ENCODE measurements around the gene SYT12.

Gene SYT12

DNA sequence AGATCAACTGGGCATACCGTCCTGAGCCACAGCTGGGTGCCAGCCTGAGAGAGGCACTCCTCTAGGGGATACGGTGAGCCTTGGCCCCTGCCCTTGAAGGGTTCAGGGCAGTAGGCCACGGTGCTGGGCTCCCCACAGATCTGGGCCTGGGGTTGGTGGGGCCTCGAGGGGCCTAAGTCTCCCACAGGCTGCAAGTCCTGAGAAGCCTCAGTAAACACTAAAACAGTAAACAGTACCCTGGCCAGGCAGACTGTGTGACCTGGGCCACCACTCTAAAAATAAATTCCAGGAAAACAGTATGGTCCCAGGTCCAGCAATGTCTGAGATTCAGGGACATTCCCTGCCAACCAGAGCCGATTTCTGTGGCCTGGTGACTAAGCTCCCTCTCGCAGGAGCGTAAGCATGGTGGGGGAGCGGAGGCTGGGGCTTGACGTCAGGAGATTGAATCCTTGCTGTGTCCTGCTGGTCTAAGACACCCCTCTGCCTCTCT, 31.5 kb downstream of the SYT12 start:
- no peaks in the 10 kb centered on the region for H3K36me3 ChIP-seq (ENCODE audit: control insufficient read depth, insufficient read depth, low read length)
- H3K4me3 ChIP-seq (ENCODE audit: insufficient read depth, low read depth, low read length, poor library complexity, severe bottlenecking): no peak overlapping the region
- no peaks in the 10 kb centered on the region for H3K9me3 ChIP-seq (ENCODE audit: control insufficient read depth, low read length)
- no peak for DNase-seq
- H3K27ac ChIP-seq (ENCODE audit: insufficient read depth, low read length, poor library complexity, severe bottlenecking): no peak overlapping the region
- H3K27me3 ChIP-seq (replicated peaks; ENCODE audit: control insufficient read depth, insufficient read depth, low read length, poor library complexity, severe bottlenecking): no peaks in the 10 kb centered on the region
- H3K4me1 ChIP-seq (ENCODE audit: control insufficient read depth, insufficient read depth, low read length, poor library complexity, severe bottlenecking): peaks cover 10% of the 10 kb centered on the region

DNA sequence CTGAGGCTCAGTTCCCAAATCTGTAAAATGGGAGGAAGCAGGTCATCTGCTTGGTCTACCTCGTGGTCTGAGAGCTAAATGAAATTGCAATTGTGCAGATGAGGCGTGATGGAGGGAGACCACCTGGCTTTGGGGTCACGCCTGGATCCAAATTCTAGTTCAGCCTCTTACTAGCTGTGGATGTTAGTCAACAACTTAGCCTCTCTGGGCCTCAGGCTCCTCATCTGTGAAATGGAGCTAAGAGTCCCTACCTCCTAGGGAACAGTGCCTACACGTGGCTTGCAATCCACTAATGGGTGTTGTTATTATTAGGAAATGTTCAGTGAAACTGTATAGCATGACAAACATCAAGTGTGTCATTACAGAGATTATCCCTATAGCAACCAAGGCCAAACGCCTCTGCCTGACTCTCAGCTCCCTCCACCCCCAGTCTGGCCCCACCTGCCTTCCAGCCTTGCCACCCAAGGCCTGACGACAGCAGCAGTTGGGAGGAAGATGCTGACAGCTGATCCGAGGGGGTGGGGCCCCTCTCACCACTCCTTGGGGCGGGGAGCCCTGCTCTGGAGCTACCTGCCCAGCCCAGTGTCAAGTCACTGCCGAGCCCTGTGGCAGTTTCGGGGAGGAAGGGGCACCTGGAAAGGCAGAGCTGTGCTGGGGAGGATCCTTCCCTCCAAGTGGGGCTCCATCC, 32.0 kb downstream of the SYT12 start:
- H3K4me3 ChIP-seq (ENCODE audit: insufficient read depth, low read depth, low read length, poor library complexity, severe bottlenecking): no peak overlapping the region
- peaks cover 10% of the 10 kb centered on the region for H3K4me1 ChIP-seq (ENCODE audit: control insufficient read depth, insufficient read depth, low read length, poor library complexity, severe bottlenecking)
- no peak for DNase-seq
- no peak overlapping the region for H3K27ac ChIP-seq (ENCODE audit: insufficient read depth, low read length, poor library complexity, severe bottlenecking)
- no peaks in the 10 kb centered on the region for H3K27me3 ChIP-seq (replicated peaks; ENCODE audit: control insufficient read depth, insufficient read depth, low read length, poor library complexity, severe bottlenecking)
- H3K9me3 ChIP-seq (ENCODE audit: control insufficient read depth, low read length): no peaks in the 10 kb centered on the region
- H3K36me3 ChIP-seq (ENCODE audit: control insufficient read depth, insufficient read depth, low read length): no peaks in the 10 kb centered on the region

DNA sequence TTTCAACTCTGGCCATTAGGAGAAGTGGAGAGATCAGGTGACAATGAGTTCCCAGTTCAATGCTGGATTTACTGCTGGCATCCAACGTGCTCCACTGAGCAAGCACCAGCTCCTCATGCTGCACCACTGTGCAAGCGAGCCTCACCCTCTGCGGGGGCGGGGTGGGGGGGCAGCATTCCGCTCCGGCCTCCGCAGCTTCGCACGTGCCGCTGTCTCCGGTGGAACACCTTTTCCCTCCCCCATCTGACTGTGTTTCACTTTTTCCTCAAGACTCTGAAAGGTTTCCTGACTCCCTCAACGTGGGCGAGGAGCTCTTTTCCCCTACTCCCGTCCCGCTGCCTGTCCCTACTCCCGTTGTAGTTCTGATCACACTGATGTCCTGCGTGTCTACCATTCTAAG, 32.9 kb downstream of the SYT12 start:
- peaks cover 10% of the 10 kb centered on the region for H3K4me1 ChIP-seq (ENCODE audit: control insufficient read depth, insufficient read depth, low read length, poor library complexity, severe bottlenecking)
- H3K27ac ChIP-seq (ENCODE audit: insufficient read depth, low read length, poor library complexity, severe bottlenecking): no peak overlapping the region
- H3K27me3 ChIP-seq (replicated peaks; ENCODE audit: control insufficient read depth, insufficient read depth, low read length, poor library complexity, severe bottlenecking): no peaks in the 10 kb centered on the region
- H3K4me3 ChIP-seq (ENCODE audit: insufficient read depth, low read depth, low read length, poor library complexity, severe bottlenecking): no peak overlapping the region
- DNase-seq: no peak
- H3K9me3 ChIP-seq (ENCODE audit: control insufficient read depth, low read length): no peaks in the 10 kb centered on the region
- no peaks in the 10 kb centered on the region for H3K36me3 ChIP-seq (ENCODE audit: control insufficient read depth, insufficient read depth, low read length)

DNA sequence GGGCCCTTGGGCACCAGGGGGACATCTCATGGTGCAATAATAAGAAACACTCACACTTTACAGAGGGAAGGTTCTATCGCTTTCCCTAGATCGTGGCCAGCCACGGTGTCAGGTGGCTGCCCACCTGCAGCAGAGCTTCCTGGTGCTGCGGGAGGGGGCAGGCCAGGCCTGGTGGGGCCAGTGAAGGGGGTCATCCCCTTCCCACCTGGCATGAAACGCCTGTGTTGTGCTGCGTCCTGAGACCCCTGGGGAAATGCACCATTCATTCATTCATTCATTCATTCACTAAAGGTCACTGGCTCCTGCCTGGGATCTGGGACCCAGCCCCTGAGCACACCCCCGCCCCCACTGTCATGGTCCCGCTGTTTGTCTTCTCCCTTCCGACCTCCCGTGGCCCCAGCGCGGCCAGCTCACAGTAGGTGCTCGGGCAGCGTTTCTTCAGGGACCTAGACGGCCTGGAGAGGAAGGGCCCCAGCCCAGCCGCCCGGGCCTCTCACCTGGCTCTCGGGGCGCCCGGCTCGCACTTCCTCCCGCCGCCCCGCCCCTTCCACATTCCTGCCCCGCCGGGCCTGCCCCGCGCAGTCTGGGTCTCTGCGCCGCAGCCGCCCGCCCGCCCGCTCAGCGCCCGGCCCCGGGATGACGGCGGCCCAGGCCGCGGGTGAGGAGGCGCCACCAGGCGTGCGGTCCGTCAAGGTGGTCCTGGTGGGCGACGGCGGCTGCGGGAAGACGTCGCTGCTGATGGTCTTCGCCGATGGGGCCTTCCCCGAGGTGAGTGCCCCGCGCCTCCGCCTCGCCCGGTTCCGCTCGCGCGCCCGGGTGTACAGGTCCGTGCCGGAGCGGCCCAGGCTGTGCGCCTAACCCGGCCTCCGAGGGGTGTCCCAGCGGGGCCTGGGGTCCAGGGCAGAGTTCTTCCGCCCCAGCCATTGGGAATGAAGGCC, 33.6 kb downstream of the SYT12 start, which contains the start of gene RHOD:
Gene RHOD (plus strand): TSS at position 581 of the 938 bp plus-strand sequence. CDS start 56 bp downstream, at position 637.
- Histone ChIP-seq H3K27ac (ENCODE audit: insufficient read depth, low read length, poor library complexity, severe bottlenecking) (no peak within 1 kb of the TSS), H3K9me3 (ENCODE audit: control insufficient read depth, low read length) (no peaks in the 10 kb centered on the region), H3K27me3 (replicated peaks; ENCODE audit: control insufficient read depth, insufficient read depth, low read length, poor library complexity, severe bottlenecking) (no peaks in the 10 kb centered on the region), H3K36me3 (ENCODE audit: control insufficient read depth, insufficient read depth, low read length) (no peaks in the 10 kb centered on the region), H3K4me3 (ENCODE audit: insufficient read depth, low read depth, low read length, poor library complexity, severe bottlenecking) (peak within 1 kb of the TSS; percentile 44), H3K4me1 (ENCODE audit: control insufficient read depth, insufficient read depth, low read length, poor library complexity, severe bottlenecking) (peaks cover 10% of the 10 kb centered on the region)
- DNase-seq: no peak

DNA sequence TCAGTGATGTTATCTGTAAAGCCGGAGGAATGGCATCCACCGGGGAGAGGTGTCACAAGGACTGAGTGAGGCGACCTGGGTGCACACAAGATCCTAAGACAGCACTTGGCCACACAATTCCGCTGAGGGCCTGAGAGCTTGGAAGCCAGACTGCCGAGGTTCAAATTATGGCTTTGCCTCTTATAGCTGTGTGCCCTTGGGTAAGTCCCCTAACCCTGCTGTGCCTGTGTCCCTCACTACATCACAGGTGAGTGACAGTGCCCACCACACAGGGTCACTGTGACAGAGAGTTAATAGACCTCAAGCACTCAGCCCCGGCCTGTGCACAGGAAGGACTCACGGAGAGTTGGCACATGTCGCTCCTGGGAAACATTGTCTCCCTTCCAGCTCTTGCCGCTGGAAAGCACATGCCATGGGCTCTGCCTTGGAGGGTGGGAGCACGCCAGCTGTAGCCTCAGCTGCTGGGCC, 34.3 kb downstream of the SYT12 start:
- no peak for DNase-seq
- no peak overlapping the region for H3K4me3 ChIP-seq (ENCODE audit: insufficient read depth, low read depth, low read length, poor library complexity, severe bottlenecking)
- no peaks in the 10 kb centered on the region for H3K36me3 ChIP-seq (ENCODE audit: control insufficient read depth, insufficient read depth, low read length)
- H3K9me3 ChIP-seq (ENCODE audit: control insufficient read depth, low read length): no peaks in the 10 kb centered on the region
- peaks cover 10% of the 10 kb centered on the region for H3K4me1 ChIP-seq (ENCODE audit: control insufficient read depth, insufficient read depth, low read length, poor library complexity, severe bottlenecking)
- no peaks in the 10 kb centered on the region for H3K27me3 ChIP-seq (replicated peaks; ENCODE audit: control insufficient read depth, insufficient read depth, low read length, poor library complexity, severe bottlenecking)
- H3K27ac ChIP-seq (ENCODE audit: insufficient read depth, low read length, poor library complexity, severe bottlenecking): no peak overlapping the region

DNA sequence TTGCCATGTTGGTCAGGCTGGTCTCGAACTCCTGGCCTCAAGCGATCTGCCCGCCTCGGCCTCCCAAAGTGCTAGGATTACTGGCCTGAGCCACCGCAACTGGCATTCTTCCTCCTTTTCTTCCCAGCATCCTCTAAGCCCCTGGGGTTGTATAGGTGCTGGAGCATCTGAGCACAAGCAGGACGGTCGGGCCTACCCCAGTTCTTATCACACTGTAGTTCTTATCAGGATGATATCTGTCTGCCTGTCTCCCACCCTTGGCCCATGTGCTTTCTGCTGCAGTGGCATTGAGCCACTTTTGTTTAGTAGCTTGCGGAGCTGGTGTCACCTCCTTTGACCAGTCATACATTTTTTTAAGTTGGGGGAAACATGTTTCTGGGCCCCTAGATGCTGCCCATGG, 35.6 kb downstream of the SYT12 start:
- Histone ChIP-seq H3K4me1 (ENCODE audit: control insufficient read depth, insufficient read depth, low read length, poor library complexity, severe bottlenecking) (peaks cover 10% of the 10 kb centered on the region), H3K4me3 (ENCODE audit: insufficient read depth, low read depth, low read length, poor library complexity, severe bottlenecking) (no peak overlapping the region), H3K9me3 (ENCODE audit: control insufficient read depth, low read length) (no peaks in the 10 kb centered on the region), H3K36me3 (ENCODE audit: control insufficient read depth, insufficient read depth, low read length) (no peaks in the 10 kb centered on the region), H3K27ac (ENCODE audit: insufficient read depth, low read length, poor library complexity, severe bottlenecking) (no peak overlapping the region), H3K27me3 (replicated peaks; ENCODE audit: control insufficient read depth, insufficient read depth, low read length, poor library complexity, severe bottlenecking) (no peaks in the 10 kb centered on the region)
- no peak for DNase-seq

DNA sequence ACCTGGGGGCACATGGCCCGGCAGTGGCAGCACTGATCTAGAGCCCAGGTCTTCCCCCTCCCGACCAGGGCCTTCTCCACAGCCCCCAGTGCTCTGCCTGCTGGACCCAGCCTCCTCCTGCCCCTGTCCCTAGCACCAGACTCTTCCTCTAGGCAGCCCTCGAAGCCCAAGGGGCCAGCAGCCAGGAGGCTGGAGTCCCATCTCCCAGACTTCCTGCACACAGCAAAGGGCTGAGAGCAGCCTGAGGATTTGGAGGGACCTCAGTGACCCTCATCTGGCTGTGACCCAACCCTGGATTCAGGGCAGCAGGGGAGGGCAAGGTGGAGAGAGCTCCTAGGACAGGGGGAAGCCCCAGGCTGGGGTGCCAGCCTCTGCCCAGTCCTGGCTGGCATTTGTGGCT, 36.7 kb downstream of the SYT12 start:
- Histone ChIP-seq H3K27me3 (replicated peaks; ENCODE audit: control insufficient read depth, insufficient read depth, low read length, poor library complexity, severe bottlenecking) (no peaks in the 10 kb centered on the region), H3K36me3 (ENCODE audit: control insufficient read depth, insufficient read depth, low read length) (no peaks in the 10 kb centered on the region), H3K4me1 (ENCODE audit: control insufficient read depth, insufficient read depth, low read length, poor library complexity, severe bottlenecking) (peaks cover 10% of the 10 kb centered on the region), H3K9me3 (ENCODE audit: control insufficient read depth, low read length) (no peaks in the 10 kb centered on the region), H3K27ac (ENCODE audit: insufficient read depth, low read length, poor library complexity, severe bottlenecking) (no peak overlapping the region), H3K4me3 (ENCODE audit: insufficient read depth, low read depth, low read length, poor library complexity, severe bottlenecking) (no peak overlapping the region)
- DNase-seq: no peak

DNA sequence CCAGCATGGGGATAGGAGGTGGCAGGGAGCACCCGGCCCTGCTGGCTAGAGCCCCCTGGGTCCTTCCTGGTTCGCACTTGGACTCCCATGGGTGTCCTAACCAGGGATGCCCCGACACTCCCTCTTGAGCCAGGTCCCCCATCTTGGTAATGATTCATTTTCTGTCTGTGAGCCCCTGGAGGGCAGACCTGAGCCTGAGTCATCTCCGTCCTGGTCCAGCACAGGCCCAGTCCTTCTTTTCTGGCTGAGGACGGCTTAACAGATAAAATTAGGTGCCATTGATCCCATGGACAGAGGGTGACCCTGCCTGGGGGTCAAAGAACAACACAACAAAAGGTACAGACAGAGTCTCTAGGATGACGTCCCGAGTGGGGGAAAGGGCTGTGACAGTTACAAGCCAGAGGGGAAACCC, 37.2 kb downstream of the SYT12 start:
- no peak overlapping the region for H3K4me3 ChIP-seq (ENCODE audit: insufficient read depth, low read depth, low read length, poor library complexity, severe bottlenecking)
- H3K27me3 ChIP-seq (replicated peaks; ENCODE audit: control insufficient read depth, insufficient read depth, low read length, poor library complexity, severe bottlenecking): no peaks in the 10 kb centered on the region
- peaks cover 10% of the 10 kb centered on the region for H3K4me1 ChIP-seq (ENCODE audit: control insufficient read depth, insufficient read depth, low read length, poor library complexity, severe bottlenecking)
- H3K27ac ChIP-seq (ENCODE audit: insufficient read depth, low read length, poor library complexity, severe bottlenecking): no peak overlapping the region
- H3K9me3 ChIP-seq (ENCODE audit: control insufficient read depth, low read length): no peaks in the 10 kb centered on the region
- no peaks in the 10 kb centered on the region for H3K36me3 ChIP-seq (ENCODE audit: control insufficient read depth, insufficient read depth, low read length)
- DNase-seq: no peak

DNA sequence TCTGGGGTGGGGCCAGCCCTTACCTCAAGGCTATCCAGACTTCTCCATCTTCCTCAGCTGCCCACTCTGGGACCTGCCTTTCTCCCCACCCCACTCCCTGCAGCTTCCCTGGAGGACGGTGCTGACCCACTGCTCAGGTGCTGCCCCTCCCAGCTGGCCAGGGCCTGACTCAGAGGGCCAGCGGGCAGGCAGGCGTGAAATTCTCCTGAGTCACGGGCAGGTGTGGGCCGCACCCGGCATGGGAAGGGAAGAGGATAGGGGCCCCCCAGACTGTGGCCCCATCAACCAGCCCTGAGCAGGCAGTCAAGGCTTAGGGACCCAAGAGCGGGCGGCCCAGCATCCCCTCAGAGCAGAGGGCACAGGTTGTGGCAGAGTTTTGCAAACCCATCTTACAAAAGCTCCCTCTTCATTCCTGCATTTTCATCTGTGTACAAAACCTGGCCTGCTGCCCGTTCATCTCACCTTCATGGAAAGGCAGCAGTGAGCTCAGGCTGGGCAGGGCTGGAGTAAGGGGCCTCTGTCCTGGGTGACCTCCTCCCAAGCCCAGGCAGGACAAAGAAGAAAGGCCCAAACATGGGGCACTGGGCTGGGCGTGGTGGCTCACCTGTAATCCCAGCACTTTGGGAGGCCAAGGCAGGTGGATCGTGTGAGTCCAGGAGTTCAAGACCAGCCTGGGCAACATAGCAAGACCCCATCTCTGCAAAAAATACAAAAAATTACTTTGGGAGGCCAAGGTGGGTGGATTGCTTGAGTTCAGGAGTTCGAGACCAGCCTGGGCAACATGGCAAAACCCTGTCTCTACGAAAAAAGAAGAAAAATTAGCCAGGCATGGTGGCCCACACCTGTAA, 39.8 kb downstream of the SYT12 start:
- H3K4me3 ChIP-seq (ENCODE audit: insufficient read depth, low read depth, low read length, poor library complexity, severe bottlenecking): no peak overlapping the region
- no peak overlapping the region for H3K27ac ChIP-seq (ENCODE audit: insufficient read depth, low read length, poor library complexity, severe bottlenecking)
- H3K4me1 ChIP-seq (ENCODE audit: control insufficient read depth, insufficient read depth, low read length, poor library complexity, severe bottlenecking): no peaks in the 10 kb centered on the region

More for the DNA sequence above, 39.8 kb downstream of the SYT12 start:
- H3K36me3 ChIP-seq (ENCODE audit: control insufficient read depth, insufficient read depth, low read length): no peaks in the 10 kb centered on the region
- H3K9me3 ChIP-seq (ENCODE audit: control insufficient read depth, low read length): no peaks in the 10 kb centered on the region
- no peaks in the 10 kb centered on the region for H3K27me3 ChIP-seq (replicated peaks; ENCODE audit: control insufficient read depth, insufficient read depth, low read length, poor library complexity, severe bottlenecking)
- DNase-seq: no peak
